SK-N-SH treated with all-trans-retinoic acid at 6 μM for 48 hours (cell line): ENCODE results near the gene PLA2G4C.

Experiments
- BACH2 ChIP-seq: fragments of 250-450 bp; sonication (Bioruptor Pico); IDR thresholded peaks from 2 replicates; pipeline ENCODE4 v1.9.0; 2021; ENCODE audit warnings: mild to moderate bottlenecking, borderline replicate concordance
- GLIS3 ChIP-seq: fragments of 250-450 bp; sonication (Bioruptor Pico); IDR thresholded peaks from 2 replicates; pipeline ENCODE4 v1.5.0; 2020; ENCODE audit warnings: mild to moderate bottlenecking, moderate library complexity
- ISL1 ChIP-seq: fragments of 250-450 bp; sonication (Bioruptor Pico); IDR thresholded peaks from 2 replicates; pipeline ENCODE4 v2.1.2; 2022; ENCODE audit warnings: mild to moderate bottlenecking, moderate library complexity
- TSHZ2 ChIP-seq: fragments of 250-450 bp; sonication (Bioruptor Pico); IDR thresholded peaks from 2 replicates; pipeline ENCODE4 v1.5.0; 2020; ENCODE audit warnings: mild to moderate bottlenecking, moderate library complexity
- ZFP30 ChIP-seq: fragments of 450-650 bp; formaldehyde crosslinking; IDR thresholded peaks from 2 replicates; pipeline ENCODE4 v1.5.0; 2022; ENCODE audit warnings: mild to moderate bottlenecking, moderate library complexity

GRCh38 chr19:48033604-48034003 lies 77.0 kb downstream of the PLA2G4C start:
- TF ChIP-seq ISL1 (CRISPR knock-in tag) (no peak), TSHZ2 (CRISPR knock-in tag) (no peak), ZFP30 (CRISPR knock-in tag) (no peak), GLIS3 (no peak), BACH2 (no peak)
